ENCODE data around the gene PHKB. TPM values are rescaled to one million over a fixed set of nuclear protein-coding genes. Genes with fewer than 3 reads are reported as not detected.

The PHKB gene
- total RNA-seq, 2 experiments from 2014 or later = 30.1 to 32.2 TPM

GRCh38 chr16:47599512-47599911 lies 138.4 kb downstream of the PHKB start:
- H3K27ac Mint-ChIP-seq = no peak overlapping the region
- no peaks in the 10 kb centered on the region for H3K27me3 Mint-ChIP-seq
- no peaks in the 10 kb centered on the region for H3K9me3 Mint-ChIP-seq
- H3K4me3 Mint-ChIP-seq = no peak overlapping the region
- DNase-seq = no peak
- ChIA-PET CTCF (interaction anchor here (0.6 kb wide), 1 partner anchor 28 kb away, joined by 3 read pairs; no protein-coding TSS in a partner anchor), POLR2A (no interaction called here)
- H3K4me1 Mint-ChIP-seq = peaks cover 4% of the 10 kb centered on the region
- peaks cover 6% of the 10 kb centered on the region for H3K36me3 Mint-ChIP-seq (ENCODE audit: low read depth)

- ChIA-PET POLR2A (no interaction called here), CTCF (no interaction called here)
- Mint-ChIP-seq H3K27me3 (no peaks in the 10 kb centered on the region), H3K27ac (no peak overlapping the region), H3K4me1 (peaks cover 4% of the 10 kb centered on the region), H3K4me3 (no peak overlapping the region), H3K9me3 (no peaks in the 10 kb centered on the region), H3K36me3 (ENCODE audit: low read depth) (peaks cover 5% of the 10 kb centered on the region)
- no peak for DNase-seq
Measured at GRCh38 chr16:47600376-47600775, 139.2 kb downstream of the PHKB start.

GRCh38 chr16:47604306-47604705 lies 143.2 kb downstream of the PHKB start:
- POLR2A ChIA-PET = no interaction called here
- Mint-ChIP-seq H3K4me3 (no peak overlapping the region), H3K36me3 (ENCODE audit: low read depth) (peaks cover 8% of the 10 kb centered on the region), H3K4me1 (peaks cover 4% of the 10 kb centered on the region), H3K27me3 (no peaks in the 10 kb centered on the region), H3K9me3 (no peaks in the 10 kb centered on the region), H3K27ac (no peak overlapping the region)
- CTCF ChIA-PET = no interaction called here
- no peak for DNase-seq

GRCh38 chr16:47611042-47611441 lies 149.9 kb downstream of the PHKB start:
- CTCF ChIA-PET = interaction anchor here (1.0 kb wide), 1 partner anchor 13 kb away, joined by 3 read pairs; no protein-coding TSS in a partner anchor
- no peak overlapping the region for H3K4me3 Mint-ChIP-seq

GRCh38 chr16:47611848-47612493 lies 150.8 kb downstream of the PHKB start:
- H3K9me3 Mint-ChIP-seq = no peaks in the 10 kb centered on the region
- no peak for DNase-seq
- CTCF ChIA-PET = interaction anchor here (1.0 kb wide), 1 partner anchor 12 kb away, joined by 3 read pairs; no protein-coding TSS in a partner anchor
- POLR2A ChIA-PET = no interaction called here
- no peak overlapping the region for H3K27ac Mint-ChIP-seq
- H3K4me3 Mint-ChIP-seq = no peak overlapping the region
- peaks cover 21% of the 10 kb centered on the region for H3K36me3 Mint-ChIP-seq (ENCODE audit: low read depth)
- no peaks in the 10 kb centered on the region for H3K27me3 Mint-ChIP-seq
- no peaks in the 10 kb centered on the region for H3K4me1 Mint-ChIP-seq

More at GRCh38 chr16:47611042-47611441, 149.9 kb downstream of the PHKB start:
- no peaks in the 10 kb centered on the region for H3K27me3 Mint-ChIP-seq
- peaks cover 24% of the 10 kb centered on the region for H3K36me3 Mint-ChIP-seq (ENCODE audit: low read depth)
- POLR2A ChIA-PET = no interaction called here
- no peak overlapping the region for H3K27ac Mint-ChIP-seq
- no peaks in the 10 kb centered on the region for H3K4me1 Mint-ChIP-seq
- no peak for DNase-seq
- H3K9me3 Mint-ChIP-seq = no peaks in the 10 kb centered on the region

- H3K9me3 Mint-ChIP-seq = no peaks in the 10 kb centered on the region
- no peak overlapping the region for H3K4me3 Mint-ChIP-seq
- no peaks in the 10 kb centered on the region for H3K4me1 Mint-ChIP-seq
- no peak overlapping the region for H3K27ac Mint-ChIP-seq
- ChIA-PET POLR2A (no interaction called here), CTCF (no interaction called here)
- no peak for DNase-seq
- peaks cover 18% of the 10 kb centered on the region for H3K36me3 Mint-ChIP-seq (ENCODE audit: low read depth)
- H3K27me3 Mint-ChIP-seq = no peaks in the 10 kb centered on the region
Measured at GRCh38 chr16:47612711-47613110, 151.6 kb downstream of the PHKB start.

GRCh38 chr16:47613251-47613650 lies 152.1 kb downstream of the PHKB start:
- H3K36me3 Mint-ChIP-seq (ENCODE audit: low read depth) = peaks cover 18% of the 10 kb centered on the region
- no peak overlapping the region for H3K27ac Mint-ChIP-seq
- DNase-seq = no peak
- POLR2A ChIA-PET = no interaction called here
- no peaks in the 10 kb centered on the region for H3K4me1 Mint-ChIP-seq
- H3K9me3 Mint-ChIP-seq = no peaks in the 10 kb centered on the region
- CTCF ChIA-PET = no interaction called here
- no peak overlapping the region for H3K4me3 Mint-ChIP-seq
- H3K27me3 Mint-ChIP-seq = no peaks in the 10 kb centered on the region

GRCh38 chr16:47617732-47618131 lies 156.6 kb downstream of the PHKB start:
- H3K4me3 Mint-ChIP-seq = no peak overlapping the region
- no peaks in the 10 kb centered on the region for H3K9me3 Mint-ChIP-seq
- no peaks in the 10 kb centered on the region for H3K4me1 Mint-ChIP-seq
- no peak overlapping the region for H3K27ac Mint-ChIP-seq
- CTCF ChIA-PET = no interaction called here
- DNase-seq = no peak
- no peaks in the 10 kb centered on the region for H3K27me3 Mint-ChIP-seq
- H3K36me3 Mint-ChIP-seq (ENCODE audit: low read depth) = no peaks in the 10 kb centered on the region
- POLR2A ChIA-PET = no interaction called here

GRCh38 chr16:47622451-47623176 lies 161.5 kb downstream of the PHKB start:
- H3K9me3 Mint-ChIP-seq = peaks cover 3% of the 10 kb centered on the region
- no peak overlapping the region for H3K4me3 Mint-ChIP-seq
- no peaks in the 10 kb centered on the region for H3K27me3 Mint-ChIP-seq
- ChIA-PET POLR2A (no interaction called here), CTCF (no interaction called here)
- no peaks in the 10 kb centered on the region for H3K4me1 Mint-ChIP-seq
- no peak for DNase-seq
- peaks cover 5% of the 10 kb centered on the region for H3K36me3 Mint-ChIP-seq (ENCODE audit: low read depth)
- no peak overlapping the region for H3K27ac Mint-ChIP-seq

- Mint-ChIP-seq H3K4me3 (no peak overlapping the region), H3K27ac (no peak overlapping the region), H3K27me3 (no peaks in the 10 kb centered on the region), H3K4me1 (no peaks in the 10 kb centered on the region), H3K36me3 (ENCODE audit: low read depth) (peaks cover 7% of the 10 kb centered on the region), H3K9me3 (peaks cover 7% of the 10 kb centered on the region)
- POLR2A ChIA-PET = no interaction called here
- DNase-seq = no peak
- CTCF ChIA-PET = interaction anchor here (0.7 kb wide), 1 partner anchor 13 kb away, joined by 3 read pairs; no protein-coding TSS in a partner anchor
Measured at GRCh38 chr16:47624563-47624962, 163.4 kb downstream of the PHKB start.

GRCh38 chr16:47625115-47625567 lies 164.0 kb downstream of the PHKB start:
- Mint-ChIP-seq H3K36me3 (ENCODE audit: low read depth) (peaks cover 9% of the 10 kb centered on the region), H3K27me3 (no peaks in the 10 kb centered on the region), H3K4me1 (no peaks in the 10 kb centered on the region), H3K27ac (no peak overlapping the region), H3K4me3 (no peak overlapping the region), H3K9me3 (peaks cover 7% of the 10 kb centered on the region)
- DNase-seq = no peak
- ChIA-PET CTCF (no interaction called here), POLR2A (no interaction called here)

GRCh38 chr16:47626246-47626645 lies 165.1 kb downstream of the PHKB start:
- CTCF ChIA-PET = no interaction called here
- peaks cover 7% of the 10 kb centered on the region for H3K9me3 Mint-ChIP-seq
- no peak overlapping the region for H3K4me3 Mint-ChIP-seq
- no peak overlapping the region for H3K27ac Mint-ChIP-seq
- no peak for DNase-seq
- H3K4me1 Mint-ChIP-seq = no peaks in the 10 kb centered on the region
- peaks cover 12% of the 10 kb centered on the region for H3K36me3 Mint-ChIP-seq (ENCODE audit: low read depth)
- POLR2A ChIA-PET = no interaction called here
- H3K27me3 Mint-ChIP-seq = no peaks in the 10 kb centered on the region

- no peak for DNase-seq
- Mint-ChIP-seq H3K36me3 (ENCODE audit: low read depth) (peaks cover 12% of the 10 kb centered on the region), H3K4me1 (no peaks in the 10 kb centered on the region), H3K27ac (no peak overlapping the region), H3K9me3 (peaks cover 7% of the 10 kb centered on the region), H3K27me3 (no peaks in the 10 kb centered on the region), H3K4me3 (no peak overlapping the region)
- ChIA-PET POLR2A (no interaction called here), CTCF (no interaction called here)
Measured at GRCh38 chr16:47627085-47627639, 166.0 kb downstream of the PHKB start.
